ENCODE measurements around the gene TSPEAR. TPM values are rescaled to one million over a fixed set of nuclear protein-coding genes. Genes with fewer than 3 reads are reported as not detected.
"Not testable (repeated sequence)": the region's sequence is repeated elsewhere in the genome, so short reads cannot be mapped to it uniquely, and the experiment has no call there.

Gene TSPEAR
- polyA plus RNA-seq, 3 donors = 0.53 to 0.67 (median 0.62) TPM

- DNase-seq (ENCODE audit: low read depth in 3 of 3, low spot score in 2 of 3) = no peak
Observed at GRCh38 chr21:44614161-44614631, 97.2 kb downstream of the TSPEAR start.

- no peak for DNase-seq (ENCODE audit: low read depth in 3 of 3, low spot score in 2 of 3)
Observed at GRCh38 chr21:44613386-44614155, 97.8 kb downstream of the TSPEAR start.

- no peak for DNase-seq (ENCODE audit: low read depth in 3 of 3, low spot score in 2 of 3)
Observed at GRCh38 chr21:44612669-44613229, 98.6 kb downstream of the TSPEAR start.

GRCh38 chr21:44612029-44612486 is 99.3 kb downstream of the TSPEAR start, which contains the start of gene KRTAP10-8:
KRTAP10-8 (plus strand) TSS chr21:44612079; CDS start chr21:44612101, 22 bp downstream.
- no peak for DNase-seq (ENCODE audit: low read depth in 3 of 3, low spot score in 2 of 3)

- DNase-seq (ENCODE audit: low read depth in 3 of 3, low spot score in 2 of 3) = no peak
Observed at GRCh38 chr21:44611551-44611950, 99.8 kb downstream of the TSPEAR start.

- DNase-seq (ENCODE audit: low read depth in 3 of 3, low spot score in 2 of 3) = not testable (repeated sequence)
Observed at GRCh38 chr21:44610157-44610843, 101.1 kb downstream of the TSPEAR start.

GRCh38 chr21:44609193-44609592 is 102.2 kb downstream of the TSPEAR start:
- no peak for DNase-seq (ENCODE audit: low read depth in 3 of 3, low spot score in 2 of 3)

- no peak for DNase-seq (ENCODE audit: low read depth in 3 of 3, low spot score in 2 of 3)
Observed at GRCh38 chr21:44606495-44606894, 104.9 kb downstream of the TSPEAR start.

GRCh38 chr21:44603911-44604310 is 107.5 kb downstream of the TSPEAR start:
- no peak for DNase-seq (ENCODE audit: low read depth in 3 of 3, low spot score in 2 of 3)

- DNase-seq (ENCODE audit: low read depth in 3 of 3, low spot score in 2 of 3) = no peak
Observed at GRCh38 chr21:44603109-44603875, 108.1 kb downstream of the TSPEAR start.

- DNase-seq (ENCODE audit: low read depth in 3 of 3, low spot score in 2 of 3) = no peak
Observed at GRCh38 chr21:44602463-44602850, 108.9 kb downstream of the TSPEAR start.

- no peak for DNase-seq (ENCODE audit: low read depth in 3 of 3, low spot score in 2 of 3)
Observed at GRCh38 chr21:44601596-44602462, 109.5 kb downstream of the TSPEAR start.

- DNase-seq (ENCODE audit: low read depth in 3 of 3, low spot score in 2 of 3) = not testable (repeated sequence)
Observed at GRCh38 chr21:44601091-44601490, 110.3 kb downstream of the TSPEAR start.

GRCh38 chr21:44600118-44600978 is 111.0 kb downstream of the TSPEAR start, which contains the start of gene KRTAP10-7:
KRTAP10-7 (plus strand) TSS chr21:44600597; CDS start chr21:44600622, 25 bp downstream.
- not testable (repeated sequence) for DNase-seq (ENCODE audit: low read depth in 3 of 3, low spot score in 2 of 3)

GRCh38 chr21:44599264-44600029 is 111.9 kb downstream of the TSPEAR start:
- no peak for DNase-seq (ENCODE audit: low read depth in 3 of 3, low spot score in 2 of 3)

GRCh38 chr21:44598061-44598460 is 113.3 kb downstream of the TSPEAR start:
- no peak for DNase-seq (ENCODE audit: low read depth in 3 of 3, low spot score in 2 of 3)

- DNase-seq (ENCODE audit: low read depth in 3 of 3, low spot score in 2 of 3) = no peak
Observed at GRCh38 chr21:44596068-44596725, 115.2 kb downstream of the TSPEAR start.
